Activated CD4-positive, alpha-beta T cell treated with anti-CD3 and anti-CD28 coated beads, Interleukin-2, Interleukin-6, amounts not matched to agents 100 ng/mL and 50 ng/mL, durations not matched to agents 16 hours and 8 hours (primary cell): ENCODE data around the gene RNU11.
A peak's percentile ranks its signal among the peaks of the same experiment; 100 is the strongest.
"Not testable (repeated sequence)": the region's sequence is repeated elsewhere in the genome, so short reads cannot be mapped to it uniquely, and the experiment has no call there.

Source experiments
- DNase-seq: peaks from one replicate; pipeline ENCODE4 v3.0.0-alpha.2; 2020

RNU11 gene

DNA sequence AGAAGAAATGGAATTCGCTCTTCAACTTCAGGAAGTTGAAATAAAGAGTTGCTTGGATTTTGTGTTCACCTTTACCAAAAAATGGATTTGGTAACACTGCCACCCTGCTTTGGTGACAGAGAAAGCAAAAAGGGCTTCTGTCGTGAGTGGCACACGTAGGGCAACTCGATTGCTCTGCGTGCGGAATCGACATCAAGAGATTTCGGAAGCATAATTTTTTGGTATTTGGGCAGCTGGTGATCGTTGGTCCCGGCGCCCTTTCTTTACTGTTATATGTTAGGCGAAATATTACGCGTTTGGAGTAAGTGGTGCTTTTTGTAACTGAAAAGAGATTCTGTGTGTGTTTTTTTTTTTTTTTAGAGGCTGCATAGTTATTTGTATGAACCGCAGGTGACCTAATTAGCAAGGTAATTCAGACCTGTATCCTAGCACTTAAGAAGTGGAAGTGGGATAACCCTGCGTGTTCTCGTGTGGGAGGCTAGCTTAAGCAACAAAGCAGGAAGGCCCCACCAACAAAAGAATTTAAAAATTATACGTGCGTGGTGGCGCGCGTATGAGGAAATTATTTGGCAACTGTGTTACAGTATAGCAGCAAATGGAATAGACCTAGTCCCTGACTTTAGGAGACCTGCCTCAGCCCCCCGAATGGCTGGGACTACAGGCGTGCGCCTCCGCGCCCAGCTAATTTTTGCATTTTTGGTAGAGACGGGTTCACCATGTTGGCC is at the start of gene RNU11:
RNU11 (plus strand) TSS at position 127 of the 725 bp plus-strand sequence.
- DNase-seq = peak; percentile 95

DNA sequence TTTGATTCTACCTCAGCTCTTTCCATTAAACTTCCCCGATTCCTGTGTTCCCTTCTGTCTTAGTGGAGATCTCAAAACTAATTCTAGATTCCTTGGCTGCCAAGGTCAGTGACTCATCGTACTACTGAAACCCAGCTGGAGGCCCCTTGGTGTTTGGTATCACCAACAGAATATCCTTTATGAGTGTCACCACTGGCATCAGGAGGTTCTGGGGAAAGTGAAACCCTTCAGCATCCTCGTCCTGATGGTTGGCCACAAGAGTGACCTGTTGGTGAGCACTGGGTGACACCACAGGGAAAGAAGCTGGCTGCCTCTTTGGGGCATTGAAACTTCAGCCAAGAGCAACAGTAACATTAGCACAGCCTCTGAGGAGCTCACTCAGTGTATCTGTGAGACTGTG is 46.7 kb upstream of the RNU11 start:
- DNase-seq = peak; percentile 69

GRCh38 chr1:28602536-28603439 is 45.6 kb upstream of the RNU11 start:
- DNase-seq = peak; percentile 35

DNA sequence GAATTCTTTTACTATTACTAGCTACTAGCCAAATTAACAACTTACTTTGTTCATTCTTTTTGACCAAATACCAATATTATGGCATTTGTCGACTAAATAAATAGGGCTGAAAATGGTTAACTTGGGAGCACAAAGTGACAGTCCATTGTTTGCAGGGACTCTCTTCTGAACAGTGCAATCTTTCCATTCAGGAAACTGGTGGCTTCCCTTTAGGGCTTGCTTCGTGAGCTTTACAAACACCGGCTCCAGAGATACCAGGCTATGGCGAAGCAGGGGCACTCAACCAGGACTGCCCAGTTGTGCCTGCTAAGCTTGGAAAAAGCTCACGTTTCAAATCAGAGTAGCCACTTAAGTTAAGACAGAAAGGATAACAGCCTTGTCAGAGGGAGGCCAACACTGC is 44.0 kb upstream of the RNU11 start:
- DNase-seq = no peak

- no peak for DNase-seq
Observed at GRCh38 chr1:28604962-28605361, 43.4 kb upstream of the RNU11 start.

GRCh38 chr1:28606771-28607170 is 41.6 kb upstream of the RNU11 start:
- DNase-seq = no peak

GRCh38 chr1:28613175-28613574 is 35.2 kb upstream of the RNU11 start:
- no peak for DNase-seq

DNA sequence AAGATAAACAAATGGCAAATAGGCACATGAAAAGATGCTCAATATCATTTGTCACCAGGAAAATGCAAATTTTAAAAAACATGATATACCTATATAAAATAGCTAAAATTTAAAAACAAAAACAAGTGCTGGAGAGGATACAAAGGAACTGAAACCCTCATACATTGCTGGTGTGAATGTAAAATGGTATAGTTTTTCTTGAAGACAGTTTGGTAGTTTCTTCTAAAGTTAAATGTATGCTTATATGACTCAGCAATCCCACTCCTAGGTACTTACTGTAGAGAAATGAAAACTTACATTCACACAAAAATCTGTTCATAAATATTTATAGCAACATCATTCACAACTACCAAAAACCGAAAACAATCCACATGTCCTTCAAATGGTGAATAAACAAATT is 16.7 kb upstream of the RNU11 start:
- DNase-seq = no peak

- DNase-seq = no peak
Observed at GRCh38 chr1:28632560-28632959, 15.8 kb upstream of the RNU11 start.

DNA sequence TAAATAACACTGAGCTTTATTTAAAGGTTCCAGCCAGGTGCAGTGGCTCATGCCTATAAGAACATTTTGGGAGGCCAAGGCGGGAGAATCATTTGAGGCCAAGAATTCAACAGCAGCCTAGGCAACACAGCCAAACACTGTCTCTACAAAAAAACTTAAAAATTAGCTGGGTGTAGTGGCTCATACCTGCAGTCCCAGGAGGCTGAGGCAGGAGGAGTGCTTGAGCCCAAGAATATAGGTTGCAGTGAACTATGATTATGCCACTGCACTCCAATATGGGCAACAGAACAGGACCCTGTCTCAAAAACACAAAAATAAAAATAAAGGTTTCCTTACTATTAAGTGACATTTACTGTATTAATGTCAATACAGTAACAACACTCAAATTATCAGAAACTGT is 7.6 kb upstream of the RNU11 start:
- DNase-seq = peak; percentile 50

- DNase-seq = no peak
Observed at GRCh38 chr1:28642056-28642846, 6.1 kb upstream of the RNU11 start.

DNA sequence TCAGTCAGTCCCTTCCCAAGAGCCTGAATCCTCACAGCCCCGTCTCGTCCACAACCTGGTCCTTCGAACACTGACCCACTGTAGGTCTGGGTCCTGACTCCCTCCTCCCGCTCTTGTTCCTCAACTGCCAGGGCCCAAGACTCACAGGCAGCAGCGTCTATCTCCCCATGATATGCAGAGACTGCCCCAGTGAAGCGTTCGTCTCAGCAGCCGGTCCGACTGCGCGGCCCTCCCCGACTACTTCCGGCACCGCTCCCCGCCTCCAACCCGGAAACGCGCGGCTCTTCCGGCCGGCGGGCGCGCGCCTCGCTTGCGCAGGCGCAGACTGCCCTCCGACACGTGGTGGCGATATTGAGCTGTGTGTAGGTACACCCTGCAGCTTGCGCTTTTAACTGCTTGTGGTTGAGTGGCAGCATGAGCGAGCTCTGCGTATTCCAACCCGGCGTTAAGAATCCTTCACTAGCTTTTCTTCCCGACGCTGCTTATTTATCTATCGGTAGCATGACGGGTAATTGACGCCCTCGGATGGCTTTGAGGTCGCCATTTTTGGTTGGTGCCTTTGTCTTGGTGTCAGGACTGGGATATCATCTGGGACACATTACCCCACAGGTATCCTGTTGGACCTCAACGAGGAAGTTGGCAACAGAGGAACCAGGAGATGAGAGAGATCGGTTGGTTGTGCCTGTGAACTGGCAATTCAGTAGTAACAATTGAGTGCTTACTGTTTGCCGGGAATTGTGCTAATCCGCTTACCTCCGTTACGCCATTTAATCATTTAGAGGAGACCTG is 5.4 kb upstream of the RNU11 start, which contains the start of gene TAF12:
TAF12 (minus strand) TSS at position 221 of the 789 bp plus-strand sequence. CDS start 20,986 bp downstream, outside the sequence.
- DNase-seq = peak; percentile 96

- no peak for DNase-seq
Observed at GRCh38 chr1:28644494-28644893, 3.9 kb upstream of the RNU11 start.

GRCh38 chr1:28645406-28645805 is 3.0 kb upstream of the RNU11 start:
- not testable (repeated sequence) for DNase-seq

- DNase-seq = no peak
Observed at GRCh38 chr1:28646040-28646439, 2.4 kb upstream of the RNU11 start.

DNA sequence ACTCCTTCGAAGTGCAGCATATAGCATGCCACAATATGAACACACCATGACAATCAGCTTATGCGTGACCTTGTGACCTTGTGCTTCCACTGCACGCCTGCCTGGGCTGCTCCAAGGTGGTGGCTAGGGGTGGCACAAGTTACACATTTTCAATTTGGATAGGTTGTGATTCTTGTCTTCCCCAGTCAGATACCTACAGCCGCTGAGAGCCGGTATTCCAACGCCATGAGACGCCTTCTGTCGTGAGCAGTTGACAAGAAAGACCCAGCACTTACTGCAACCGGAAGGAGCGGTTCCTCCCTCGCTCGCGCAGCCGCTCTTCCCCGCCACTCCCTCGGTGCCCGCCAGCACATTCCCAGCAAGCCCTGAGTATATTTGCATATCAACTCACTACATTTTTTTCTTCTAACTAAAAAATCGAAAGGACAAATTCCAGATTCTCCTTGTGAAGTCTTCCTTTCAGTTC is 359 bp upstream of the RNU11 start:
- DNase-seq = peak; percentile 94

DNA sequence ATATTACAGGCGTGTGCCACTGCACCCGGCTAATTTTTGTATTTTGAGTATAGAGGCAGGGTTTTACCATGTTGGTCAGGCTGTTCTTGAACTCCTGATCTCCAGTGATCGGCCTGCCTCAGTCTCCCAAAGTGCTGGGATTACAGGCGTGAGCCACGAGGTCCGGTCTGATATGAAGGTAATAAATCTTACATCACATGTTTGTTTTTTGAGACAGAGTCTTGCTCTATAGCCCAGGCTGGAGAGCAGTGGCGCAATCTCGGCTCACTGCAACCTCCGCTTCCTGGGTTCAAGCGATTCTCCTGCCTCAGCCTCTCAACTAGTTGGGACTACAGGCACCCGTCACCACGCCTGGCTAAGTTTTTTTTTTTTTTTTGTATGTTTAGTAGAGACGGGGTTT is 4.7 kb downstream of the RNU11 start:
- DNase-seq = not testable (repeated sequence)

- not testable (repeated sequence) for DNase-seq
Observed at GRCh38 chr1:28653870-28654269, 5.5 kb downstream of the RNU11 start.

DNA sequence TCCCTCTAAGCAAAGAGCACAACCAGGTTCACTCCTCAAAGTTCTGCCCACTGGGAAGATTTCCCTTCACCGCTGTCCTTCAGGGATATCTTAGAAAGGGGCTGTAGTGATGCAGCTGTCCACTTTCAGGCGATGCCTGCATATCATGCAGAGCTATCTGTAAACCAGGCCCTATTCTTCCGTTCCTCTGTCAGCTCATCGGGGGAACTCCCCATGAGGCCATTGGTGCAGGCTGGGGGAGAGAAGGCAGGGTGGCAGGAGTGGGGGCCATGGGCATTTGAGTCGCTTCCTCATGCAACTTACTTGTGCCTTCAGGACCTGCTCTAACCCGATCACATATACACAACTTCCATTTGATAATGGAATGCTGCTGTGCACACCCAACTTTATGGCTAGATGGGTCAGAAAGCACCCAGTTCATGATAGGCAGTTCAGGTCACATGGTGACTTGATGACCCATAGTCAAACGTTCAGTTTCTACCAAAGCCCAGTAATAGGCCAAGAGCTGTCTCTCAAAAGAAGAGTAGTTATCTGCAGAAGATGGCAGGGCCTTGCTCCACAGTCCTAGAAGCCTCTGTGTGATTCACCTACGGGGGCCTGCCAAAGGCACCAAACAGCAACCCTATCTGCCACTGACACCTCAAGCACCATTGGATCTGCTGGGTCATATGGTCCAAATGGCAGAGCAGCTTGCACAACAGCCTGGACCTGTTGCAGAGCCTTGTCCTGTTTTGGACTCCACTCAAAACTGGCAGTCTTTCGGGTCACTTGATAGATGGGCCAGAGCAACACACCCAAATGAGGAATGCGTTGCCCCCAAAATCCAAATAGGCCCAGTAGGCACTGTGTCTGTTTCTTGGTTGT is 7.3 kb downstream of the RNU11 start:
- not testable (repeated sequence) for DNase-seq

GRCh38 chr1:28656335-28656734 is 7.9 kb downstream of the RNU11 start:
- no peak for DNase-seq

GRCh38 chr1:28663871-28664470 is 15.6 kb downstream of the RNU11 start:
- no peak for DNase-seq
